SW 1271 (cell line): ENCODE results near the gene HSF2.

Experiments
- DNase-seq, 2 experiments: peaks; one replicate each; lab custom pipeline; 2025; lab: John Stamatoyannopoulos, UW

Gene HSF2

GRCh38 chr6:122400121-122400450 is 634 bp downstream of the HSF2 start:
- peak in 1 of 2 experiments; percentile 12 for DNase-seq

DNA sequence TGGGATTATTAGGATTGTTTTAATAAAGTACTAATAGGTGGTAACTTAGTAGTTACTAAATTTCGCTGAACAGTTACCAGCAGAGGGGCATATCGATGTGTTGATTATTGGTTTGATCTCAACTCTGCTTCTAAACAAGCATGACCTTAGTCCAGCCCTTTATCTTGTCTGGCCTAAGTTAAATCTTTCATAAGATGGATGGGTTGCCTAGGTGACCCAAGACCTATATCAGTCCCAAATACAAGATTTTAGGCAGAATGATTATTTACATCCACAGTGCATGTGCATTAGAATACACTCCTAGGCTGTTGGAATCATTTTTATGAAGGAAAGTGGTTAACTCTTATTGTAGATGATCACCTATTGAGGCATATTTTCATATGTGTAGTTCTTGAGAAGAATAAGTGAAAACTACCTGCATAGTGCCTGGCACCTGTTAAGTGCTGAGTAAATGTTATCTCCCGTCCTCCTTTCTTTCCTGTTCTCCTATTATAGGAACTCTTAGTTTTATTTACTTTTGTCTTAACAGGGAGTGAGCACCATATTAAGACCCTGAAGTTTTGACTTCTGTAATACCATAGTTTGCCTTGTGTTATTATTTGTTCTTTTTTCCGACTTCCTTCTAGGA is 1.1 kb downstream of the HSF2 start:
- DNase-seq: no peak

DNA sequence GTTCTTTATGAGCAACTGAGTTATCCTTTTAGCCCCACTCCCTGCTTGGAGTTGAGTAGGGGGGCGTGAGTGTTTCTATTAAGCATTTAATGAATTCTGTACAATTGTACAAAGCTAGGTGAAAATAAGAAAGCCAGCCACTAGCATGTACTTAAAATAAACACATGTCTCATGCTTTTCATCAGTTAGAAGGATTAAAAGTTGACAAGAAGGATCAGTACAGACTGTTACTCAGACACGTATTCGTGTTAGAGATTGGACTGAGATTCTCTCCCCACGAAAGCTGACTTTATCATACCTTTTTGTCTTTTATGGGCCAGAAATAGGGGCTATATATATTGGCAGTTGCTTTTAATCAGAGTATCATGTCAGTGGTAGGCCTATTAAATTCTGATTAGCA is 1.7 kb downstream of the HSF2 start:
- DNase-seq: no peak

- DNase-seq: no peak
These were observed 5.0 kb downstream of the HSF2 start for GRCh38 chr6:122404444-122404843.

DNA sequence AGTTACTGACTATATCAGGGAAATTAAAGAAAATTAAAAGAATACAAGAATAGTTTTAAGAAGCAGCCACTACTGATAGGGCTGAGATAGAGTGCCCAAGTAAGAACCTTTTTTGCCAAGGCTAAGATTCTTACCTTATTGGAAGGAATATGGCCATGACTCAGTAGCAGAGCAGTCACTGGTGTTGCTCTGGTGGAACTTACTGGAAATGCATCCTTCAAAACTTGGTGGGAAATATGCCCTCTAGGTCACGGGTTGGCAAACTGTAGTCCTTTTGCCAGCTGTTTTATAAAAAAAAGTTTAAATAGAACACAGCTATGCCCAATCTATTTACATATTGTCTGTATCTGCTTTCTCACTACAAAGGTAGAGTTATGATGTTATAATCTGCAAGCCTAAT is 6.0 kb downstream of the HSF2 start:
- peak in 1 of 2 experiments; percentile 9 for DNase-seq

DNA sequence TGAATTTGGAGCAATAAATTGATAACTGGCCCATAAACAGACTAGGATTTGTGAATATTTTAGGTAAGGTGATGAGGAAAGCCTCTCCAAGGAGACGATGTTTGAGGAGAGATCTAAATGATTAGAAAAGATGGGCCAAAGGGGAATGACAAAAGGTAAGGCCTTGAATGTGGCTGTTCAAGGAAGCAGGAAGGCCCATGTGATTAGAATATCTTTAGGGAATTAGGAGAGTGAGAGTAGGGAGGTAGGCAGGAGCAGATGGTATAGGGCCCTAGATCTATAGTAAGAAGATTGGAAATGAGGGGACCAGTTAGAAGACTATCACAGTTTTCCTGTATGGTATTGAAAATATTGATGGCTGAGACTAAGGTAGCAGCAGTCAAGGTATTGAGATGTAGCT is 6.7 kb downstream of the HSF2 start:
- DNase-seq: no peak

GRCh38 chr6:122407712-122408111 is 8.3 kb downstream of the HSF2 start:
- no peak for DNase-seq

DNA sequence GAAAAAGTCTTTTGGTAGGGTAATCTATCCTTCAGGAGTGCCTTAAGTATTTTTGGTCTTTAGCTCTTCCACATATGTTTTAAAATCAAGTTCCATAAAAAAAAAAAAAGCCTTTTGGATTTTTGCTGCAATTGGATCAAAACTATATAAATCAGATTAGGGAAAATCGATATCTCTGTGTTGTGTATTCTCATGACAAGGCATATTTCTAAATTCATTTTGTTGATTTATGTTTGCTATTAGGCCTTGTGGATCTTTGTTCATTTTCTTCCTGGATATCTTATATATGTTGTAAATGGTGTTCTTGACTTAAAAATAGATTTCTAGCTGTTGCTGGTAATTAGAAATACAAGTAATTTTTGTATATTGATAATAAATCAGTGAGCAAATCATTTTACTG is 8.8 kb downstream of the HSF2 start:
- DNase-seq: no peak

GRCh38 chr6:122408702-122409458 is 9.4 kb downstream of the HSF2 start:
- no peak for DNase-seq

GRCh38 chr6:122412001-122412400 is 12.5 kb downstream of the HSF2 start:
- no peak for DNase-seq

- no peak for DNase-seq
These were observed 17.4 kb downstream of the HSF2 start for GRCh38 chr6:122416825-122417224.

GRCh38 chr6:122422003-122422402 is 22.6 kb downstream of the HSF2 start:
- DNase-seq: no peak

DNA sequence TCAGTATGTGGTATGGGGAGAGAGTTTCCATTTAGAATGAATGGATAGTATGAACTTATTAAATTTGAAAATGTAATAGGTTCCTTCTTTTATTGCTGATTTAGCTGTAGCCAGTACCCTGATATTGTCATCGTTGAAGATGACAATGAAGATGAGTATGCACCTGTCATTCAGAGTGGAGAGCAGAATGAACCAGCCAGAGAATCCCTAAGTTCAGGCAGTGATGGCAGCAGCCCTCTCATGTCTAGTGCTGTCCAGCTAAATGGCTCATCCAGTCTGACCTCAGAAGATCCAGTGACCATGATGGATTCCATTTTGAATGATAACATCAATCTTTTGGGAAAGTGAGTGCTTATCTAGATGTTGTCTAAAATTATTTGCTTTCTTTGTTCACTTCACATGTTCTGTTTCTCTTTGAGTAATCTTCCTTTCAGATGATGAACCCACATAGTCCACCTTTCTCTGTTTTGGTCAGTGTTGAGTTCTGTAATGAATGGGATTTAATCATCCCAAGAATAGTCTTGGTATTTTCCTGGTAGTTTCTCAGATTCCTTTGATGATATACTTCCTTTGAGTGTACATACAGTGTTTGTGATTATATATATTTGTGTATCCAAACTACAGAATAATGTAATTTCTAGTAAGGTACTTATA is 23.3 kb downstream of the HSF2 start:
- DNase-seq: no peak

GRCh38 chr6:122423734-122424133 is 24.3 kb downstream of the HSF2 start:
- no peak for DNase-seq

DNA sequence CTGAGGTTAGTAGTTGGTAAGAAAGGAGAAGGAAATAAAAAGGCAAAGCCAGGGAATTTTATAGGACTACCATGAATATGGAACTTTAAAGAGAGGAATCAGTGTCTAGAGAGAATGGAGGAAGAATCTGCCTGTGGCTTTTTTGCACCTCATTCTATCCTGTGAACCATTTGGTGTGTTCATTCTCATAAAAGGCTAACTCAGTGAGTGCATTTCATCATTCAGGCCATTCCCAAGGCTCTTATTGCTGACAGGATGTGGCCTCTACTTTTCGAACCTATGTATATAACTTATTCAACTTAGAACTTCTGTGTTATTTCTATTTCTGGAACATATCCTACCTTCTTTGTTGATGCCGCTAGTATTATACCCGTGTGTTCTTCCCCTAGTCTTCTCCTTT is 27.1 kb downstream of the HSF2 start:
- no peak for DNase-seq

- DNase-seq: no peak
These were observed 29.3 kb downstream of the HSF2 start for GRCh38 chr6:122428781-122429180.

- no peak for DNase-seq
These were observed 29.9 kb downstream of the HSF2 start for GRCh38 chr6:122429323-122429722.

GRCh38 chr6:122431780-122432179 is 32.3 kb downstream of the HSF2 start:
- DNase-seq: no peak

GRCh38 chr6:122432816-122433215 is 33.4 kb downstream of the HSF2 start:
- DNase-seq: no peak

DNA sequence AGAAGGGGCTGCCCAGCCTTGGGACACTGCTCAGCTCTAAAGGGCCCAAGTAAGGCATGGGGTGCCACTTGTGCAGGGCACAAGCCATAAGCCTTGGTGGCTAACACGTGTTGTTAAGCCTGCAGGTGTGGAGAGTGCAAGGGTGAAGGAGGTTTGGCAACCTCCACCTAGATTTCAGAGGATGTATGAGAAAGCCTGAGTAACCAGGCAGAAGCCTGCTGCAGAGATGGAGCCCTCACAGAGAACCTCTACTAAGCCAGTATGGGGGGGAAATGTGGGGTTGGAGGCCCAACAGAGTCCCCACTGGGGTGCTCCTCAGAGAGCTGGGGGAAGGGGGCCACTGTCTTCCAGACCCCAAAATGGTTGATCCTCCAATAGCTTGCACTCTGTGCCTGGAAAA is 39.5 kb downstream of the HSF2 start:
- DNase-seq: no peak

GRCh38 chr6:122445274-122445673 is 45.8 kb downstream of the HSF2 start:
- no peak for DNase-seq

GRCh38 chr6:122449069-122449468 is 49.6 kb downstream of the HSF2 start:
- DNase-seq: no peak

DNA sequence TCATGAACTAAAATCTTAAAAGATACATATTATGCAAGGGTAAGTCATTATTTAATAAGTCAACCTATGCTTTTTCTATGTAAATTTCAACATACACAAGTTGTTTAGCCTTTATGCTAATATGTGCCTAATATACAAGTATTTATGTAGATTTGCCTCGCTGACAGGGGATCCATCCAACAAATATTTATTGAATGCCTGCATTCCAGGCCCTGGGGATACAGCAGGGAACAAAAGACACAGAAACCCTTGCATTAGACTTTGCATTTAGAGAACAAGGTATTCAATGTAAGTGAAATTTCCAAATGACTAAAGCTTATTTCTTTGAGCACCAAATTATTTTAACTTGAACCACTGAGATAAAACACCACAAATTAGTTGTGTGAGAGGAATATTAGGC is 53.1 kb downstream of the HSF2 start:
- no peak for DNase-seq

- DNase-seq: no peak
These were observed 55.2 kb downstream of the HSF2 start for GRCh38 chr6:122454673-122455072.
